Adrenal gland (tissue), 5 donors: ENCODE results near the gene ELP1.

ENCODE experiments used
- POLR2A ChIP-seq, 2 donors: fragments of 450-650 bp; IDR thresholded peaks; one replicate each; pipeline ENCODE4 v1.6.1; 2017; ENCODE audit warnings: antibody characterized with exemption in 2 of 2, mild to moderate bottlenecking in 2 of 2, moderate library complexity in 1 of 2
- TF ChIP-seq, protein P1 (sequence below), 6 experiments: fragments of 450-650 bp in 4 of 6; fragments of 200-600 bp in 2 of 6; sonication (generic) in 1 of 6; IDR thresholded peaks; 1 replicate in 5 of 6; 2 replicates in 1 of 6; pipeline versions ENCODE4 v1.5.1 to v1.8.0; 2016 to 2021; ENCODE audit warnings: antibody characterized with exemption in 6 of 6, mild to moderate bottlenecking in 2 of 6, moderate library complexity in 1 of 6
- donor health status: DM: no; HTN: no; CAD: no.

DNA sequence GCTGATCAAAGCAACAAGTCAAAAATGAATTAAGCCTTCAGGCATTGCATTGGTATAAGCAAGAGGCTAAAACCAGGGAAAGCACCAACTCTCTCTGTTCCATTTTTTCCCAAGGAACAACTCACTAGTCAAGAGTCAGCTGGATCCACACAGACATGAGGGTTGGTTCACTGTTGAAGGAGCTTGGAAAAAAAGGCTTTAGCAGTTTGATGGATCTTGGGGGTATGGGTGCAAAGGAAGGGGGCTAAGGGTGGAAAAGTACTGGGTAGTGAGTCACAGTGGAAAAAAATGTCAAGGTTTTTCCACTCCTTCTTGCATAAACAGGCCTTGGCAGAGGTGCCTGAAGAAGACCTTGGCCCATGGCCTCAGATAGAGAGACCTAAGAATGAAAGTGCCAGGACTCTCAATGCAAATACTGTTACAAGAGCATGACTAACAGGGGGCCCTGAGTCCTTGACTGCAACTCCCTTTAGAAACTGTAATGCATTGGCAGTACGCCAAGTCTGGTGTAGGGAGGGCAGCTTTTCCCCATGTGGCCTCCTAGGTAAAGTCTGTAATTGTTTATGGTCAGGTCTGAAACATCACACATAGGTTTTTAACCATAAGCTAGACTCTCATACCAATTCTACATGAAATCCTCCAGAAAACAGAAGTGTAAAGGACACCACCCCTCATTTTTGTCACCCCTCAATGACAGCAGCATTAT lies 48.1 kb downstream of the ELP1 start:
- peak in 1 of 2 donors; percentile 73 for TF ChIP-seq POLR2A (IDR thresholded peaks at IDR 0.05)
- TF ChIP-seq, protein P1, sequence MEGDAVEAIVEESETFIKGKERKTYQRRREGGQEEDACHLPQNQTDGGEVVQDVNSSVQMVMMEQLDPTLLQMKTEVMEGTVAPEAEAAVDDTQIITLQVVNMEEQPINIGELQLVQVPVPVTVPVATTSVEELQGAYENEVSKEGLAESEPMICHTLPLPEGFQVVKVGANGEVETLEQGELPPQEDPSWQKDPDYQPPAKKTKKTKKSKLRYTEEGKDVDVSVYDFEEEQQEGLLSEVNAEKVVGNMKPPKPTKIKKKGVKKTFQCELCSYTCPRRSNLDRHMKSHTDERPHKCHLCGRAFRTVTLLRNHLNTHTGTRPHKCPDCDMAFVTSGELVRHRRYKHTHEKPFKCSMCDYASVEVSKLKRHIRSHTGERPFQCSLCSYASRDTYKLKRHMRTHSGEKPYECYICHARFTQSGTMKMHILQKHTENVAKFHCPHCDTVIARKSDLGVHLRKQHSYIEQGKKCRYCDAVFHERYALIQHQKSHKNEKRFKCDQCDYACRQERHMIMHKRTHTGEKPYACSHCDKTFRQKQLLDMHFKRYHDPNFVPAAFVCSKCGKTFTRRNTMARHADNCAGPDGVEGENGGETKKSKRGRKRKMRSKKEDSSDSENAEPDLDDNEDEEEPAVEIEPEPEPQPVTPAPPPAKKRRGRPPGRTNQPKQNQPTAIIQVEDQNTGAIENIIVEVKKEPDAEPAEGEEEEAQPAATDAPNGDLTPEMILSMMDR (IDR thresholded peaks at IDR 0.05): no peak
